Neural progenitor cell (in vitro differentiated cells): ENCODE measurements around the gene S100A6. TPM values are rescaled to one million over a fixed set of nuclear protein-coding genes. Genes with fewer than 3 reads are reported as not detected.

Experiments
- DNase-seq: peaks from one replicate; pipeline ENCODE4 v3.0.0-alpha.2; 2016; ENCODE audit warnings: low spot score
- H2AFZ ChIP-seq: fragments of 200-600 bp; sonication (generic); replicated peaks from 2 replicates; pipeline ENCODE4 v1.6.1; 2016; ENCODE audit warnings: antibody characterized with exemption
- H3F3A ChIP-seq: fragments of 200-600 bp; sonication (generic); 2 replicates; pipeline ENCODE4 v1.6.1; 2016; ENCODE audit warnings: antibody characterized with exemption, low read depth
- H3K27ac ChIP-seq: fragments of 200-600 bp; sonication (generic); 2 replicates; pipeline ENCODE4 v1.5.1; 2016; ENCODE audit warnings: mild to moderate bottlenecking
- H3K27me3 ChIP-seq: fragments of 200-600 bp; sonication (generic); 2 replicates; pipeline ENCODE4 v1.6.1; 2016; ENCODE audit warnings: mild to moderate bottlenecking, moderate library complexity
- H3K36me3 ChIP-seq: fragments of 200-600 bp; sonication (generic); 2 replicates; pipeline ENCODE4 v1.5.1; 2016
- H3K4me1 ChIP-seq: fragments of 200-600 bp; sonication (generic); 2 replicates; pipeline ENCODE4 v1.6.1; 2016; ENCODE audit warnings: mixed run types
- H3K4me2 ChIP-seq: fragments of 200-600 bp; sonication (generic); 2 replicates; pipeline ENCODE4 v1.6.1; 2016
- H3K4me3 ChIP-seq: fragments of 200-600 bp; sonication (generic); 2 replicates; pipeline ENCODE4 v1.5.1; 2016
- H3K79me2 ChIP-seq: fragments of 200-600 bp; sonication (generic); 2 replicates; pipeline ENCODE4 v1.6.1; 2016; ENCODE audit warnings: low read depth
- H3K9ac ChIP-seq: fragments of 200-600 bp; sonication (generic); 2 replicates; pipeline ENCODE4 v1.6.1; 2016
- H3K9me3 ChIP-seq: fragments of 200-600 bp; sonication (generic); 2 replicates; pipeline ENCODE4 v1.5.1; 2016; ENCODE audit warnings: low read depth
- H4K20me1 ChIP-seq: fragments of 200-600 bp; sonication (generic); 2 replicates; pipeline ENCODE4 v1.6.1; 2016; ENCODE audit warnings: low read depth
- H3K27ac Mint-ChIP-seq: 3 replicates; pipeline ENCODE4 v1.8.0; 2021; ENCODE audit warnings: mixed read lengths
- H3K27me3 Mint-ChIP-seq: 2 replicates; pipeline ENCODE4 v1.8.0; 2022; ENCODE audit warnings: low read depth, mild to moderate bottlenecking, inconsistent platforms, moderate library complexity, mixed read lengths; ENCODE audit not compliant: insufficient read depth
- H3K36me3 Mint-ChIP-seq: 3 replicates; pipeline ENCODE4 v1.8.0; 2021; ENCODE audit warnings: mixed read lengths
- H3K4me1 Mint-ChIP-seq: 3 replicates; pipeline ENCODE4 v1.8.0; 2021; ENCODE audit warnings: mixed read lengths
- H3K4me3 Mint-ChIP-seq: 3 replicates; pipeline ENCODE4 v1.8.0; 2021; ENCODE audit warnings: mild to moderate bottlenecking, moderate library complexity, mixed read lengths
- H3K9me3 Mint-ChIP-seq: 3 replicates; pipeline ENCODE4 v1.8.0; 2020; ENCODE audit warnings: mixed read lengths
- CTCF ChIP-seq: fragments of 200-600 bp; sonication (generic); IDR thresholded peaks from 2 replicates; pipeline ENCODE4 v1.5.1; 2017; ENCODE audit warnings: antibody characterized with exemption, mild to moderate bottlenecking
- EZH2 ChIP-seq: fragments of 200-600 bp; sonication (generic); IDR thresholded peaks from 2 replicates; pipeline ENCODE4 v1.6.1; 2017; ENCODE audit warnings: antibody characterized with exemption, mild to moderate bottlenecking, moderate library complexity
- EZH2phosphoT487 ChIP-seq: fragments of 200-600 bp; sonication (generic); IDR thresholded peaks from 2 replicates; pipeline ENCODE4 v1.6.1; 2017; ENCODE audit warnings: antibody characterized with exemption
- total RNA-seq: library from RNA; depleted of rRNA; stranded (reverse); fragments of >200 nt; gene quantifications from 2 replicates; pipeline ENCODE4 v1.2.3, GENCODE V29; 2015; ENCODE audit warnings: low replicate concordance

Gene S100A6
- total RNA-seq, 1 donor from 2014 or later: not detected

GRCh38 chr1:153532181-153532580 is 3.6 kb downstream of the S100A6 start:
- Histone ChIP-seq H3K9me3 (no peaks in the 10 kb centered on the region), H3K9ac (no peak overlapping the region), H3K4me2 (peak overlapping the region; percentile 72), H3K27me3 (no peaks in the 10 kb centered on the region), H2AFZ (no peak overlapping the region), H3K36me3 (no peaks in the 10 kb centered on the region), H3K27ac (no peak overlapping the region), H3K79me2 (no peaks in the 10 kb centered on the region), H3K4me1 (peaks cover 16% of the 10 kb centered on the region), H4K20me1 (no peaks in the 10 kb centered on the region), H3F3A (peaks cover 13% of the 10 kb centered on the region), H3K4me3 (no peak overlapping the region)
- H3K36me3 Mint-ChIP-seq: no peaks in the 10 kb centered on the region
- peaks cover 29% of the 10 kb centered on the region for H3K4me1 Mint-ChIP-seq
- H3K27ac Mint-ChIP-seq: no peak overlapping the region
- peaks cover 2% of the 10 kb centered on the region for H3K9me3 Mint-ChIP-seq
- DNase-seq: no peak
- H3K27me3 Mint-ChIP-seq: peaks cover 6% of the 10 kb centered on the region
- no peak overlapping the region for H3K4me3 Mint-ChIP-seq
- TF ChIP-seq EZH2: no peak
- no peak for TF ChIP-seq EZH2phosphoT487
- no peak for TF ChIP-seq CTCF

- Mint-ChIP-seq H3K4me1 (peaks cover 26% of the 10 kb centered on the region), H3K27ac (no peak overlapping the region), H3K36me3 (no peaks in the 10 kb centered on the region), H3K4me3 (no peak overlapping the region), H3K9me3 (no peaks in the 10 kb centered on the region), H3K27me3 (peaks cover 6% of the 10 kb centered on the region)
- Histone ChIP-seq H3K4me1 (peaks cover 16% of the 10 kb centered on the region), H3K9ac (no peak overlapping the region), H3F3A (peaks cover 11% of the 10 kb centered on the region), H4K20me1 (no peaks in the 10 kb centered on the region), H3K4me3 (no peak overlapping the region), H3K4me2 (no peak overlapping the region), H3K36me3 (no peaks in the 10 kb centered on the region), H3K27me3 (no peaks in the 10 kb centered on the region), H2AFZ (no peak overlapping the region), H3K79me2 (no peaks in the 10 kb centered on the region), H3K9me3 (no peaks in the 10 kb centered on the region), H3K27ac (no peak overlapping the region)
- TF ChIP-seq CTCF (no peak), EZH2phosphoT487 (no peak), EZH2 (no peak)
- no peak for DNase-seq
Observed at GRCh38 chr1:153531638-153532037, 4.2 kb downstream of the S100A6 start.

- Histone ChIP-seq H3K27ac (no peak overlapping the region), H3K9ac (no peak overlapping the region), H3K4me2 (no peak overlapping the region), H3K4me3 (no peak overlapping the region), H2AFZ (no peak overlapping the region), H3K36me3 (no peaks in the 10 kb centered on the region), H3K79me2 (no peaks in the 10 kb centered on the region), H3K4me1 (peaks cover 14% of the 10 kb centered on the region), H4K20me1 (no peaks in the 10 kb centered on the region), H3F3A (peaks cover 7% of the 10 kb centered on the region), H3K9me3 (no peaks in the 10 kb centered on the region), H3K27me3 (no peaks in the 10 kb centered on the region)
- no peaks in the 10 kb centered on the region for H3K36me3 Mint-ChIP-seq
- H3K27ac Mint-ChIP-seq: no peak overlapping the region
- TF ChIP-seq EZH2 (no peak), EZH2phosphoT487 (no peak), CTCF (no peak)
- peaks cover 2% of the 10 kb centered on the region for H3K27me3 Mint-ChIP-seq
- H3K4me3 Mint-ChIP-seq: no peak overlapping the region
- no peaks in the 10 kb centered on the region for H3K9me3 Mint-ChIP-seq
- H3K4me1 Mint-ChIP-seq: peaks cover 8% of the 10 kb centered on the region
- DNase-seq: no peak
Observed at GRCh38 chr1:153527683-153528040, 8.1 kb downstream of the S100A6 start.
